ENCODE measurements around the gene INO80C.

The INO80C gene

DNA sequence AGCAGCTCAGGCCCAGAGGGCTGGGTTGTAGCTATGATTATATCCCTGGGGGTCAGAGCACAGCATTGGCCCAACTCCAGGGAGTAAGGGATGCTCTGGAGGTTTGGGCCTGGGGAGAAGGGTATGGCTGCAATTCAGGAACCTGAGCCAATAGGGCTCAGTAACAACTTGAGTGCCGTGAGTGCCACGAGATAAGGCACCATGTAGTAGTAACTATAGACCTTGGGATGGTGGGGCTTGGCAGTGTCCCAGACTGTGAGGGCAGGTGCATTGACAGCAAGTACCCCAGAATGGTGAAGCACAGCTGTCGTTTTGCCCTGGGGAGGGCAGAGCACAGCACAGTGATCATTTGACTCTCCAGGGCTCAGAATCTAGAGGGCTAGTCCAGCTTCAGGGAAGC, 75.5 kb downstream of the INO80C start:
- no peak for DNase-seq

DNA sequence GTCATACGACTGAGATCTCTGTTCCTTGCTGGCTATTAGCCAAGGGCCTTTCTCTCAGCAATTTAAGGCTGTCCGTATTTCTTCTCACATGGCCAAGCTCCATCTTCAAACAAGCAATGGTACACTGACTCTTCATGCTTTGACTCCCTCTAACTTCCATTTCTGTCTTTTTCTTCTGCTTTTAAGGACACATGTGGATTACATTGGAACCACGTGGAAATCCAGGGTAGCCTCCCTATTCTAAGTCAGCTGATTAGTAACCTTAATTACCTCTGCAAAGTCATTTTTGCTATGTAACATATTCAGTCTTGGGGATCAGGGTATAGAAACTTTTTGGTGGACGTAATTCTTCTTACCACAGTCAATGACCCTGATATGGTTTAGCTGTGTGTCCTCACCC, 79.2 kb downstream of the INO80C start:
- no peak for DNase-seq

Measured in effector CD4-positive, alpha-beta T cell (primary cell).